Astrocyte of the spinal cord (primary cell): ENCODE measurements around the gene SLC49A3.

ENCODE experiments used
- DNase-seq: peaks from one replicate; pipeline ENCODE4 v3.0.0; 2011; ENCODE audit warnings: low read depth, low spot score
- H3K4me3 ChIP-seq: 2 replicates; pipeline ENCODE4 v1.5.1; 2011; ENCODE audit warnings: low read depth, mild to moderate bottlenecking, low read length, moderate library complexity
- CTCF ChIP-seq: IDR thresholded peaks from 2 replicates; pipeline ENCODE4 v1.5.1; 2012; ENCODE audit warnings: low read depth, mild to moderate bottlenecking, low read length, inconsistent platforms
- in situ Hi-C: cut with HindIII; loops from 2 replicates; pipeline ENCODE4 v1.10.0; 2017; ENCODE audit warnings: low sequenced_read_pairs

Gene SLC49A3

GRCh38 chr4:726235-726787, 37.4 kb upstream of the SLC49A3 start:
- DNase-seq = no peak
- in situ Hi-C loops = no loop called here
- no peak for TF ChIP-seq CTCF
- H3K4me3 ChIP-seq = no peak overlapping the region

GRCh38 chr4:725391-726234, 36.7 kb upstream of the SLC49A3 start:
- no peak for DNase-seq
- TF ChIP-seq CTCF = no peak
- no peak overlapping the region for H3K4me3 ChIP-seq
- in situ Hi-C loops = no loop called here

- in situ Hi-C loops = no loop called here
- H3K4me3 ChIP-seq = no peak overlapping the region
- no peak for TF ChIP-seq CTCF
- DNase-seq = no peak
Measured at GRCh38 chr4:723751-724530, 35.0 kb upstream of the SLC49A3 start.

- no peak overlapping the region for H3K4me3 ChIP-seq
- no peak for DNase-seq
- no peak for TF ChIP-seq CTCF
- in situ Hi-C loops = no loop called here
Measured at GRCh38 chr4:722851-723360, 34.0 kb upstream of the SLC49A3 start.

GRCh38 chr4:722169-722725, 33.3 kb upstream of the SLC49A3 start:
- no peak for TF ChIP-seq CTCF
- in situ Hi-C loops = no loop called here
- H3K4me3 ChIP-seq = no peak overlapping the region
- DNase-seq = no peak
